Osteocyte (in vitro differentiated cells): ENCODE measurements around the gene MLST8. TPM values are rescaled to one million over a fixed set of nuclear protein-coding genes. Genes with fewer than 3 reads are reported as not detected.
A peak's percentile ranks its signal among the peaks of the same experiment; 100 is the strongest.

Experiments used
- DNase-seq: peaks from one replicate; pipeline ENCODE4 v3.0.0; 2021; ENCODE audit warnings: mixed read lengths; ENCODE audit not compliant: unreplicated experiment; ENCODE audit errors: extremely low spot score
- H3K27ac Mint-ChIP-seq: one replicate; pipeline ENCODE4 v1.8.0; 2021; ENCODE audit warnings: mild to moderate bottlenecking, mixed read lengths; ENCODE audit not compliant: unreplicated experiment
- H3K27me3 Mint-ChIP-seq: one replicate; pipeline ENCODE4 v1.8.0; 2021; ENCODE audit warnings: mixed read lengths; ENCODE audit not compliant: unreplicated experiment
- H3K36me3 Mint-ChIP-seq: one replicate; pipeline ENCODE4 v1.8.0; 2021; ENCODE audit warnings: mixed read lengths; ENCODE audit not compliant: unreplicated experiment
- H3K4me1 Mint-ChIP-seq: one replicate; pipeline ENCODE4 v1.8.0; 2021; ENCODE audit warnings: mixed read lengths; ENCODE audit not compliant: unreplicated experiment
- H3K4me3 Mint-ChIP-seq: one replicate; pipeline ENCODE4 v1.8.0; 2021; ENCODE audit warnings: mild to moderate bottlenecking, moderate library complexity, mixed read lengths; ENCODE audit not compliant: unreplicated experiment
- H3K9me3 Mint-ChIP-seq: one replicate; pipeline ENCODE4 v1.8.0; 2021; ENCODE audit warnings: mixed read lengths; ENCODE audit not compliant: unreplicated experiment
- total RNA-seq: library from RNA; stranded (reverse); gene quantifications from 2 replicates; pipeline ENCODE4 v1.2.1, GENCODE V29; 2021
- TF ChIP-seq, protein P1 (sequence below): fragments of 200-600 bp; sonication (generic); IDR thresholded peaks from 2 replicates; pipeline ENCODE4 v1.5.0; 2021; ENCODE audit warnings: antibody characterized with exemption, mild to moderate bottlenecking, moderate library complexity

MLST8 gene
- total RNA-seq, 1 donor from 2014 or later, result 60.2 TPM

DNA sequence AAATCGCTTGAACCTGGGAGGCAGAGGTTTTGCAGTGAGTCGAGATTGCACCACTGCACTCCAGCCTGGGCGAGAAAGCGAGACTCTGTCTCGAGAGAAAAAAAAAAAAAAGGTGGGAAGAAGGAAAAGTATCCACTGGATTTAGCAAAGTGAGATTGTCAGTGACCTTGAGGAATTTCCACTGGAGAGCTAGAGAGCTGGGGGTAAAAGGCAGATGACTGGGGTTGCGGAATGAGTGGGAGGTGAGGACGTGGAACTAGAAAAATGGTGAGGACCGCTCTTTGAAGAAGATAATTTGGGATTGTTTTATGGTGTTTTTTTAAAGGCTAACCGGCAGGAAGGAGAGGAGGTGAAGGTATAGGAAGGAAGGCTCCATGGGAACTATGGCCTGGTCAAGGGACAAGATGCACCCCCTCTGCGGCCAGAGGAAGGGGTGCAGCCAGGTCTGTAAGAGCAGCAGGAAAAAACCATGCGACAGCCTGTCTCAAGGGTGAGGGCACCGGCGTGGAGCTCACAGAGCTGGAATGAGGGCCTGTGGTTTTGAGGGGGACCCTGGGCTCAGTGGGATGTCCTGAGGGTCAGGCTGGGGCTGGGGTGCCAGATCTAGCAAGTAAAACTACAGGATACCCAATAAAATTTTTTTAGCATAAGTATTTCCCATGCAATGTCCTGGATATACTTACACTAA, 694 bp upstream of the MLST8 start:
- H3K27ac Mint-ChIP-seq, result peak overlapping the region; percentile 31
- H3K27me3 Mint-ChIP-seq, result peaks cover 6% of the 10 kb centered on the region
- peak overlapping the region; percentile 67 for H3K4me3 Mint-ChIP-seq
- peaks cover 6% of the 10 kb centered on the region for H3K36me3 Mint-ChIP-seq
- TF ChIP-seq, protein P1, sequence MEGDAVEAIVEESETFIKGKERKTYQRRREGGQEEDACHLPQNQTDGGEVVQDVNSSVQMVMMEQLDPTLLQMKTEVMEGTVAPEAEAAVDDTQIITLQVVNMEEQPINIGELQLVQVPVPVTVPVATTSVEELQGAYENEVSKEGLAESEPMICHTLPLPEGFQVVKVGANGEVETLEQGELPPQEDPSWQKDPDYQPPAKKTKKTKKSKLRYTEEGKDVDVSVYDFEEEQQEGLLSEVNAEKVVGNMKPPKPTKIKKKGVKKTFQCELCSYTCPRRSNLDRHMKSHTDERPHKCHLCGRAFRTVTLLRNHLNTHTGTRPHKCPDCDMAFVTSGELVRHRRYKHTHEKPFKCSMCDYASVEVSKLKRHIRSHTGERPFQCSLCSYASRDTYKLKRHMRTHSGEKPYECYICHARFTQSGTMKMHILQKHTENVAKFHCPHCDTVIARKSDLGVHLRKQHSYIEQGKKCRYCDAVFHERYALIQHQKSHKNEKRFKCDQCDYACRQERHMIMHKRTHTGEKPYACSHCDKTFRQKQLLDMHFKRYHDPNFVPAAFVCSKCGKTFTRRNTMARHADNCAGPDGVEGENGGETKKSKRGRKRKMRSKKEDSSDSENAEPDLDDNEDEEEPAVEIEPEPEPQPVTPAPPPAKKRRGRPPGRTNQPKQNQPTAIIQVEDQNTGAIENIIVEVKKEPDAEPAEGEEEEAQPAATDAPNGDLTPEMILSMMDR, result no peak
- no peaks in the 10 kb centered on the region for H3K9me3 Mint-ChIP-seq
- no peak for DNase-seq
- peaks cover 21% of the 10 kb centered on the region for H3K4me1 Mint-ChIP-seq

DNA sequence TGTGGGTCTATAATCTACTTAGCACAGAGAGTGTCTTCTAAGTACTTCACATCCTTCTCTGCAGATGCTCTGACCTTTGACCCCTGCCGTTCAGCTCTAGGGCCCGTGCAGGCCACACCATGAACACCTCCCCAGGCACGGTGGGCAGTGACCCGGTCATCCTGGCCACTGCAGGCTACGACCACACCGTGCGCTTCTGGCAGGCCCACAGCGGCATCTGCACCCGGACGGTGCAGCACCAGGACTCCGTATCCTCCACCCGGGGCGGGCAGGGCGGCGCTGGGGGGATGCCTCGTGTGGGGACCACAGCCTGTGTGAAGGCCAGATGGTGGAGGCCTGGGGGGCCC, 686 bp downstream of the MLST8 start:
- H3K4me3 Mint-ChIP-seq, result peak overlapping the region; percentile 79
- H3K9me3 Mint-ChIP-seq, result no peaks in the 10 kb centered on the region
- H3K27ac Mint-ChIP-seq, result peak overlapping the region; percentile 69

DNA sequence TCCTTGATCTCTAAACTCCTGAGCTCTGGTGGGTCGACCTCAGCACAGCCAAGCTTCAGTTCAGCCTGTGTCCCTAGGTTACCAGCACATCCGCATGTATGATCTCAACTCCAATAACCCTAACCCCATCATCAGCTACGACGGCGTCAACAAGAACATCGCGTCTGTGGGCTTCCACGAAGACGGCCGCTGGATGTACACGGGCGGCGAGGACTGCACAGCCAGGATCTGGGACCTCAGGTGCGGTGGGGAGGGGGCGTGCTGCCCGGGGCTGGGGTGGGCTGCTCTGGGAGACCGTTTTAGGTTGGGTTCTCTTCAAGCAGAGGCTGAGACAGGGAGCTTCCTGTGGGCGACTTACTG, 1.1 kb downstream of the MLST8 start:
- Mint-ChIP-seq H3K9me3 (no peaks in the 10 kb centered on the region), H3K27ac (peak overlapping the region; percentile 31), H3K4me3 (peak overlapping the region; percentile 79), H3K4me1 (peaks cover 21% of the 10 kb centered on the region), H3K27me3 (no peaks in the 10 kb centered on the region), H3K36me3 (peaks cover 9% of the 10 kb centered on the region)
- DNase-seq, result no peak
- TF ChIP-seq, protein P1, result no peak

More for the DNA sequence above, 686 bp downstream of the MLST8 start:
- Mint-ChIP-seq H3K27me3 (no peaks in the 10 kb centered on the region), H3K36me3 (peaks cover 9% of the 10 kb centered on the region), H3K4me1 (peaks cover 21% of the 10 kb centered on the region)
- peak; percentile 85 for DNase-seq
- TF ChIP-seq, protein P1, result no peak

DNA sequence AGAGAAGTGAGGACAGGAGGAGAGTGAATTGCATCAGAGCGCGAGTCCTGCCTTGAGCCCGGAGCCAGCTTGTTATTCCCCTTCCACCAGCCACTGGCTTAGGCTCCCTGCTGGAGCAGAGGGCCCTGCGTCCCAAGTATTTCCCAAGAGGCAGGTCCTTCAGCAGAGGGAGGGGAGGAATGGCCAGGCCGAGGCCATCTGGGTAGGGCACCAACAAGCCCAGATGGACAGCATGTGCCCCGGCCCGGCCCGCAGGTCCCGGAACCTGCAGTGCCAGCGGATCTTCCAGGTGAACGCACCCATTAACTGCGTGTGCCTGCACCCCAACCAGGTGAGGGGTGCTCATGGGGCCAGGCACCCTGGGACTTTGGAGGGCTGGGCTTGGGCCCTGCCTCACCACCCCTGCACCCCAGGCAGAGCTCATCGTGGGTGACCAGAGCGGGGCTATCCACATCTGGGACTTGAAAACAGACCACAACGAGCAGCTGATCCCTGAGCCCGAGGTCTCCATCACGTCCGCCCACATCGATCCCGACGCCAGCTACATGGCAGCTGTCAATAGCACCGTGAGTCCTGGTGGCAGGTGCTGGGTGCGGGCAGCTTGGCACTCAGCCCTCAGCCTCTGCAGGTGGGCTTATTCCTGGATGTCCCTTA, 1.7 kb downstream of the MLST8 start:
- H3K9me3 Mint-ChIP-seq, result no peaks in the 10 kb centered on the region
- DNase-seq, result peak; percentile 78
- no peaks in the 10 kb centered on the region for H3K27me3 Mint-ChIP-seq
- peak overlapping the region; percentile 79 for H3K4me3 Mint-ChIP-seq
- TF ChIP-seq, protein P1, result no peak
- H3K36me3 Mint-ChIP-seq, result peaks cover 9% of the 10 kb centered on the region
- H3K27ac Mint-ChIP-seq, result no peak overlapping the region
- H3K4me1 Mint-ChIP-seq, result peaks cover 22% of the 10 kb centered on the region

DNA sequence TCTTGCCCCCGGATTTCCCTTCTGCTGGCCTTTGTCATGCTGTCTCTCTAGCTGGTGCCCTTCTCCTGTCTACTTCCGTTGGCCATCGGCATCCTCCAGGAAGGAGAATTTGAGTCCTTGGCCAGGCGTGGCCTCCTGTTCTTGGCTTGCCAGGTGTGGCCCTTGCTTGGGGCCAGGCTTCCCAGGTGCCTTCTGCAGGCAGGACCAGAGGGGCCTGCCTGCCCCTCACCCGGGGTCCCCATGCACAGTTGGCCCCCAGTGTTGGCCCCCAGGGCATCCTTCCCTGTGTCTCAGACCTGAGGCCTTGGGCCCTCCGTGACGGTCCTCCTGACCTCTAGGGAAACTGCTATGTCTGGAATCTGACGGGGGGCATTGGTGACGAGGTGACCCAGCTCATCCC, 2.6 kb downstream of the MLST8 start:
- H3K27me3 Mint-ChIP-seq, result no peaks in the 10 kb centered on the region

More for the DNA sequence above, 2.6 kb downstream of the MLST8 start:
- peaks cover 32% of the 10 kb centered on the region for H3K4me1 Mint-ChIP-seq
- DNase-seq, result peak; percentile 81
- no peaks in the 10 kb centered on the region for H3K9me3 Mint-ChIP-seq
- H3K27ac Mint-ChIP-seq, result no peak overlapping the region
- peak overlapping the region; percentile 44 for H3K4me3 Mint-ChIP-seq
- TF ChIP-seq, protein P1, result no peak
- H3K36me3 Mint-ChIP-seq, result peaks cover 9% of the 10 kb centered on the region
